ENCODE measurements around the gene HTR3D. TPM values are rescaled to one million over a fixed set of nuclear protein-coding genes. Genes with fewer than 3 reads are reported as not detected.

HTR3D gene
- total and polyA plus RNA-seq, 10 of the 15 experiments (the other 5 are each of a cell fraction or from before 2014, with no cell fraction given): not detected

GRCh38 chr3:184001761-184002160 is 29.8 kb upstream of the HTR3D start:
- no peak overlapping the region for H2AFZ ChIP-seq (ENCODE audit: control insufficient read depth, low read depth, low read length)
- RAD21 ChIA-PET (ENCODE audit: unreplicated experiment): no interaction called here
- H3K9me3 ChIP-seq (replicated peaks; ENCODE audit: control insufficient read depth, insufficient read depth, low read length): no peaks in the 10 kb centered on the region
- no peaks in the 10 kb centered on the region for H3K27me3 ChIP-seq (replicated peaks in 1 of 2; ENCODE audit: control insufficient read depth in 2 of 2, insufficient read depth in 2 of 2, low read length in 1 of 2)
- no peaks in the 10 kb centered on the region for H4K20me1 ChIP-seq (ENCODE audit: control insufficient read depth, insufficient read depth)
- DNase-seq (ENCODE audit: low read depth, low spot score) (no peak), FAIRE-seq (no peak), ATAC-seq (no peak)
- intact Hi-C loops (cut with micrococcal nuclease; ENCODE audit: unreplicated experiment) (no loop called here), in situ Hi-C loops (cut with MboI) (no loop called here)
- POLR2A ChIA-PET: interaction anchor here (0.9 kb wide), 1 partner anchor 8 kb away, joined by 6 read pairs; no protein-coding TSS in a partner anchor
- no peak overlapping the region for H3K27ac ChIP-seq (ENCODE audit: control insufficient read depth, insufficient read depth)
- H3K36me3 ChIP-seq (ENCODE audit: control insufficient read depth in 2 of 2, insufficient read depth in 2 of 2, low read length in 1 of 2): no peaks in the 10 kb centered on the region
- H3K4me3 ChIP-seq: no peak overlapping the region
- TF ChIP-seq MYB (IDR thresholded peaks at IDR 0.05; ENCODE audit: borderline replicate concordance, low read depth, low read length): no peak
- TF ChIP-seq USF1 (IDR thresholded peaks at IDR 0.05; ENCODE audit: borderline replicate concordance, extremely low read length, insufficient read depth, low read depth, low read length): no peak
- no peak for TF ChIP-seq BCL3 (IDR thresholded peaks at IDR 0.05; ENCODE audit: borderline replicate concordance, insufficient read depth, low read depth, low read length, poor library complexity, severe bottlenecking)
- no peak for TF ChIP-seq CHD4 (IDR thresholded peaks at IDR 0.05)
- TF ChIP-seq ZNF217 (IDR thresholded peaks at IDR 0.05): no peak
- no peak for TF ChIP-seq CTCF (IDR thresholded peaks at IDR 0.05 in 2 of 3, conservative IDR thresholded peaks at IDR 0.05 in 1 of 3; ENCODE audit: control insufficient read depth in 2 of 3, extremely low read depth in 1 of 3, insufficient read depth in 1 of 3, low read depth in 3 of 3, low read length in 3 of 3)
- TF ChIP-seq ATF2 (IDR thresholded peaks at IDR 0.05; ENCODE audit: low read length): no peak
- no peak for TF ChIP-seq NR2F1 (conservative IDR thresholded peaks at IDR 0.05)
- TF ChIP-seq SKIL (IDR thresholded peaks at IDR 0.05; ENCODE audit: low read depth, poor library complexity, severe bottlenecking): no peak
- TF ChIP-seq TAF1 (IDR thresholded peaks at IDR 0.05; ENCODE audit: borderline replicate concordance, low read depth, low read length): no peak
- no peak overlapping the region for H3K4me2 ChIP-seq (ENCODE audit: control insufficient read depth, insufficient read depth)
- H3K4me1 ChIP-seq (ENCODE audit: control insufficient read depth, insufficient read depth, low read length): peaks cover 9% of the 10 kb centered on the region
- 66% methylated on average over 3 of the region's 3 CpGs for WGBS (ENCODE audit: insufficient coverage, insufficient replicate concordance, low lambda C conversion rate, missing lambda C conversion rate)
- CTCF ChIA-PET: no interaction called here
- H3K9ac ChIP-seq (ENCODE audit: control insufficient read depth, insufficient read depth, low read length): no peak overlapping the region
- SMC1A ChIA-PET (ENCODE audit: uncharacterized antibody, unreplicated experiment): interaction anchor here (1.4 to 2.6 kb wide), 2 partner anchors 11 kb away, joined by 3 to 7 read pairs; no protein-coding TSS in a partner anchor
- BruUV-seq (replicated peaks): no TSS peak
- no peaks in the 10 kb centered on the region for H3K79me2 ChIP-seq (ENCODE audit: control insufficient read depth, insufficient read depth, low read length)
